Activated T-helper 17 cell treated with anti-CD3 and anti-CD28 coated beads, Interleukin-2, amount 50 U/mL, for 72 hours (primary cell): ENCODE data around the gene CALML3. TPM values are rescaled to one million over a fixed set of nuclear protein-coding genes. Genes with fewer than 3 reads are reported as not detected.

Source experiments
- ATAC-seq: fragments of 150-1000 bp; cut with Tn5 transposase; replicated peaks from 2 replicates; pipeline ENCODE4 v1.10.0; 2021; ENCODE audit warnings: mild to moderate bottlenecking, moderate library complexity
- H3K27ac Mint-ChIP-seq: one replicate; pipeline ENCODE4 v1.8.0; 2022; ENCODE audit warnings: mixed read lengths
- H3K27me3 Mint-ChIP-seq: one replicate; pipeline ENCODE4 v1.8.0; 2022; ENCODE audit warnings: mixed read lengths
- H3K36me3 Mint-ChIP-seq: one replicate; pipeline ENCODE4 v1.8.0; 2022; ENCODE audit warnings: low read depth, mild to moderate bottlenecking, mixed read lengths
- H3K4me1 Mint-ChIP-seq: one replicate; pipeline ENCODE4 v1.8.0; 2022; ENCODE audit warnings: mixed read lengths
- H3K4me3 Mint-ChIP-seq: one replicate; pipeline ENCODE4 v1.8.0; 2022; ENCODE audit warnings: mild to moderate bottlenecking, mixed read lengths
- H3K9me3 Mint-ChIP-seq: one replicate; pipeline ENCODE4 v1.8.0; 2022; ENCODE audit warnings: mixed read lengths
- total RNA-seq, 2 donors: library from RNA; stranded (reverse); gene quantifications; one replicate each; pipeline ENCODE4 v1.2.3, GENCODE V29; 2022

The CALML3 gene
- total RNA-seq, 2 donors from 2014 or later = not detected

DNA sequence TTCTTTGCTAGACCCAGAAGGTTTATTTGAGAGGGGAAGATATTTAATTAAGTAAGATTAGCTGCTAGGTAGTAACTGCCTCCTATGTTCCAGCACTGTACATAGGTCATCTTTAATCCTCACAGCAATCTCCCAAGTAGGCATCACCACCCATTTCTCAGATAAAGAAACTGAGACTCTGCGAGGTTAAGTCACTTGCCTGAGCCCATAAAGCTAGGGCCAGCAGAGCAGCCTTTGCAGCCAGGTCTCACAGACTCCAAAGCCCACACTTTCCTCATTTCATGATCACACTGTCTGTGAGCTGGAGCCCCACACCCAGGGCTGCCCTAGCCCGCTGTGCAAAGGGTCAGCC, 20.6 kb downstream of the CALML3 start:
- peaks cover 4% of the 10 kb centered on the region for H3K9me3 Mint-ChIP-seq
- no peak for ATAC-seq
- no peaks in the 10 kb centered on the region for H3K27me3 Mint-ChIP-seq
- no peak overlapping the region for H3K4me3 Mint-ChIP-seq
- no peaks in the 10 kb centered on the region for H3K4me1 Mint-ChIP-seq
- no peaks in the 10 kb centered on the region for H3K36me3 Mint-ChIP-seq
- H3K27ac Mint-ChIP-seq = no peak overlapping the region

GRCh38 chr10:5545778-5546710, 21.3 kb downstream of the CALML3 start:
- Mint-ChIP-seq H3K4me1 (no peaks in the 10 kb centered on the region), H3K4me3 (no peak overlapping the region), H3K27me3 (no peaks in the 10 kb centered on the region), H3K36me3 (no peaks in the 10 kb centered on the region), H3K27ac (no peak overlapping the region), H3K9me3 (peaks cover 4% of the 10 kb centered on the region)
- no peak for ATAC-seq

DNA sequence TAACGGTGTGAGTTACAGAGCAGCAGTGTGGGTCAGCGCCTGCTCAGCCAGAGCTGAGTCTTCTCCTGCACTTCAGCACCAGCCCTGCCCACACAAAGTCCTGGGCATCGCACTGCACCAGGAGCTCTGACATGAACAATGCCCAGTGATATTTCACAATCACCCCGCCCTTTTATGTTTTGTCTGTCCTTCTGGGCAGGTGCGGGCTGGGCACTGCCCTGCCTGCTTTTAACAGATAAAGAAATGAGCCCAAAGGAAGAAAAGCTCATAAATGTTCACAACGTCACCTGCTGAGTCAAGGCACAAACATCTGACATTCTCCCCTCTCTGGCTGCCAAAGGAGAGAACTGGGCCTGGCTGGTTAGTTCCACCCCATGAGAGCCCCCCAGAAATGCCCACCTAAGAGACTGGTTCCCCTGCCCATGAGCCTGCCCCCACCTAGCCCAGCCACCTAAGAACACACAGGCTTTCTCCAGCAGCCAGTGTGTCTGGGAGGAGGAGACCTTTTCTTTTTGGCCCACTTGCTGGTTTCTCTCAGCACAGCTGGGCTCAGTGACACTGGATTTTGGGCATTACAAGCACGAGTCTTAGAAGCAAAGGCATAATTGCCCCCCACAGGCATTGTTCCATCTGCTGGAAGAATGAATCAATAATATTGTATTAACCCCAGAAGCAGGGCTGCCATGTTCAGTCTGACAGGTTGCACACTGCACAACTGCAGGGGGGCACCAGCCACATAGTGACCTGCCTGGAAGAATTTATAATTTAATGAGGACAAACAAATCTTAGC, 22.3 kb downstream of the CALML3 start:
- Mint-ChIP-seq H3K4me3 (no peak overlapping the region), H3K27ac (no peak overlapping the region), H3K4me1 (peaks cover 6% of the 10 kb centered on the region), H3K9me3 (peaks cover under 1% of the 10 kb centered on the region), H3K36me3 (no peaks in the 10 kb centered on the region), H3K27me3 (no peaks in the 10 kb centered on the region)
- no peak for ATAC-seq

- Mint-ChIP-seq H3K4me3 (no peak overlapping the region), H3K9me3 (no peaks in the 10 kb centered on the region), H3K36me3 (no peaks in the 10 kb centered on the region), H3K27ac (no peak overlapping the region), H3K4me1 (peaks cover 11% of the 10 kb centered on the region), H3K27me3 (no peaks in the 10 kb centered on the region)
- ATAC-seq = no peak
Observed at GRCh38 chr10:5547681-5547930, 22.8 kb downstream of the CALML3 start.

DNA sequence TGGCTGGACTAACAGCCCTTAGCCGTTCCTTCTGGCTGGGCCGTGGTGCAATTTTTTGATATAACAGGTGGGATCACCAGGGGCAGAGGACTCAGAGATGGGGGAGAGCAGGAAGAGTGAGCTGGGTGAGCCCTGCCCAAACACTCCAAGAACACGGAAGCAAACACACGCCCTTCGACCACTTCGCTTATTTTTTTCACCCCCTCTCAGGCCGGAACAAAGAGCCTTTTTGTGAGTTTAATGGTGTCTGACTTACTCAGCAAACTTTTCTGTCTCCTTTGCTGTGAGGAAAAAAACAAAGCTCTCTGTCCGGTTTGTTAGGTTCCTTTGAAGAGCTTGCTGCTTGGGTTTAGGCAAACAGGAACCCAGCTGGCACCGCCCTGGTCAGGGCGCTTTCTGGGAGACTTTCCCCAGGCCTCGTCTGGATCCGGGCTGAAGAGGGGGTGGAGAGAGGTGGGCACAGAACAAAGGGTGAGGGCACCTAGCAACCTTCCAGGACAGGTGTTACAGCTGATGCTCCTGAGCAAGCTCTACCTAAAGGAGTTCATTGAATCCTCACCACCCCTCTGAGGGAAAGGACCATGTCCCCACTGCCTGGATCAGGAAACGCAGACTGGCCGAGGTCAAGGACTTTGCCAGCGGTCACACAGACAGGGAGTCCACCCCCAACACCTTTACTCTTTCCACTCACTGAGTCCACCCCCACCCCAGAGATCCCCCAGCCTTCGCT, 23.3 kb downstream of the CALML3 start:
- Mint-ChIP-seq H3K36me3 (no peaks in the 10 kb centered on the region), H3K9me3 (no peaks in the 10 kb centered on the region), H3K27ac (no peak overlapping the region), H3K4me3 (no peak overlapping the region), H3K4me1 (peaks cover 16% of the 10 kb centered on the region), H3K27me3 (no peaks in the 10 kb centered on the region)
- ATAC-seq = no peak

DNA sequence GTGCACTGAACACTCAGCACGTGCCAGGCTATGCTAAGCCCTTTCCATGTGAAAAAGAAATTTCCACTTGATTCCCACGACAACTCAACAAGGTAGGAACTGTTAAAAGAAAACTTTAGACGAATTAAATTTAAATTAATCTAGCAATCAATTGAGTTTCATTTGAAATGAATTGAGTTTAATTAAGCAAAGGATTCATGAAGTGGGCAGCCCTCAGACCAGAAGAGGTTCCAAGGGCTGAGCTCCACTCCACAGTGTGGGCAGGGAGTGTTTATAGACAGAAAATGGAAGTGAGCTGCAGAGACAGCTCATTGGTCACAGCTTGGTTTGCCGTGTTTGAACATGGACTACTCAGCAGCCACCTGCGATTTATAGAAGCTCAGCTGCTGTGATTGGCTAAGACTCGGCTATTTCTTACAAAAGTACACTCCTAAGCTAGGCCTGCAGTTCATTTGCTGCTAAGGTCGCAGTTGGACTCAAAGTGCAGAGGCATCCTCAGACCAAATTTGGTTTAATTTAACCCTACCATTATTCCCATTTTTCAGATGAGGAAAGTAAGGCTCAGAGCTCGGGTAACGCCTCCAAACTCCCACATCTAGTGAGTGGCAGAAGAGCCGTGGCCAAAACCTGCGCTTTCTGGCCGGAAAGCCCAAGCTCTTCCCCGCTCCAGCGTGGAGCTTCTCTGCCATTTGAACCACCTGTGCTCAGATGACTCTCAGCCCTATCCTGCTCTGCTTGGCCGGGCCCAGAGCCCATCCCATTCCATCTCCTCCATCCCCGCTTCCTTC, 24.9 kb downstream of the CALML3 start:
- peaks cover 2% of the 10 kb centered on the region for H3K27me3 Mint-ChIP-seq
- no peaks in the 10 kb centered on the region for H3K36me3 Mint-ChIP-seq
- no peak overlapping the region for H3K4me3 Mint-ChIP-seq
- no peaks in the 10 kb centered on the region for H3K9me3 Mint-ChIP-seq
- H3K4me1 Mint-ChIP-seq = peaks cover 19% of the 10 kb centered on the region
- no peak for ATAC-seq
- H3K27ac Mint-ChIP-seq = no peak overlapping the region

- no peak for ATAC-seq
- H3K27ac Mint-ChIP-seq = no peak overlapping the region
- peaks cover 4% of the 10 kb centered on the region for H3K27me3 Mint-ChIP-seq
- no peaks in the 10 kb centered on the region for H3K36me3 Mint-ChIP-seq
- H3K4me3 Mint-ChIP-seq = no peak overlapping the region
- H3K4me1 Mint-ChIP-seq = peaks cover 19% of the 10 kb centered on the region
- no peaks in the 10 kb centered on the region for H3K9me3 Mint-ChIP-seq
Observed at GRCh38 chr10:5550250-5550545, 25.4 kb downstream of the CALML3 start.

- Mint-ChIP-seq H3K4me1 (peaks cover 19% of the 10 kb centered on the region), H3K27ac (no peak overlapping the region), H3K9me3 (no peaks in the 10 kb centered on the region)
Observed at GRCh38 chr10:5550621-5551530, 26.1 kb downstream of the CALML3 start.

DNA sequence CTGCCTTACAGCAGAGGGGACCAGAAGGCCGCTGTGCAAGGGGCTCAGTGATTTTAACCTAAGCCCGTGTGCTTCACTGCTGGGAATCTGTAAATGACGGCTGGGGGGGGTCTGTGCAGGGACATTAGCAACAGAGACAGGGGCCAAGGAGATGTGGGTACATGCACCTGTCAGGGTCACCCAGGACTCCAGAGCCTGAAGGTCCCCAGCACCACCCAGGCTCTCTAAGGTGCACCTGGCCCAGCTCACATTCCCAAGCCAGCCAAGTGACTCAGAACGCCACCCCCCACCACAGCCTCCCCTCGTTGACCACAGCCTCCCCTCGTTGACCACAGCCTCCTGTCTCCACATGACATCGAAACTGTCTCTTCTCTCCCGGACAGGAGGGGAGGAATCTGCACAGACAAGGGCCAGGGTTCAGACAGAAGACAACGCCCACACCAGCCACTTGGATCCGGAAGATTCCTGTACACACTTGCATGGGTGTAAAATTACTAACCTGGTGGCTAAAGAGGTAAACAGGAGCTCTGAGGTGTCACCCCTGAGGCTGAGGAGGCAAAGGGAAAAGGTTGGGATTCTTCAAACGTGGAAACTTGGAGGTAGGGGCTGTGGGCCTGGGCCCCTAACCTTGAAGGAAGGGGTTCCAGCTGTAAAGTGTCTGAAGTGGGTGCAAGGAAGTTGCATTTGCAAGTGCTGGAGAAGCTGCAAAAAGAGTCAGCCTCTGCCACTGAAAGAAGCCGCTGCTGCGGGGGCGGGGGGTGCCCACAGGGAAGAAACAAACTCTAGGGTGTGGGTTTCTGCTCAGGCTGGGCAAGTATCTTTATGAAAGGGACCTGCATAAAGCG, 27.0 kb downstream of the CALML3 start:
- Mint-ChIP-seq H3K27me3 (peaks cover 4% of the 10 kb centered on the region), H3K9me3 (no peaks in the 10 kb centered on the region), H3K36me3 (no peaks in the 10 kb centered on the region), H3K27ac (peak overlapping the region; percentile 77), H3K4me1 (peaks cover 19% of the 10 kb centered on the region), H3K4me3 (peak overlapping the region; percentile 52)
- peak; percentile 66 for ATAC-seq

More at GRCh38 chr10:5550621-5551530, 26.1 kb downstream of the CALML3 start:
- no peak for ATAC-seq
- Mint-ChIP-seq H3K4me3 (no peak overlapping the region), H3K36me3 (no peaks in the 10 kb centered on the region), H3K27me3 (peaks cover 4% of the 10 kb centered on the region)

DNA sequence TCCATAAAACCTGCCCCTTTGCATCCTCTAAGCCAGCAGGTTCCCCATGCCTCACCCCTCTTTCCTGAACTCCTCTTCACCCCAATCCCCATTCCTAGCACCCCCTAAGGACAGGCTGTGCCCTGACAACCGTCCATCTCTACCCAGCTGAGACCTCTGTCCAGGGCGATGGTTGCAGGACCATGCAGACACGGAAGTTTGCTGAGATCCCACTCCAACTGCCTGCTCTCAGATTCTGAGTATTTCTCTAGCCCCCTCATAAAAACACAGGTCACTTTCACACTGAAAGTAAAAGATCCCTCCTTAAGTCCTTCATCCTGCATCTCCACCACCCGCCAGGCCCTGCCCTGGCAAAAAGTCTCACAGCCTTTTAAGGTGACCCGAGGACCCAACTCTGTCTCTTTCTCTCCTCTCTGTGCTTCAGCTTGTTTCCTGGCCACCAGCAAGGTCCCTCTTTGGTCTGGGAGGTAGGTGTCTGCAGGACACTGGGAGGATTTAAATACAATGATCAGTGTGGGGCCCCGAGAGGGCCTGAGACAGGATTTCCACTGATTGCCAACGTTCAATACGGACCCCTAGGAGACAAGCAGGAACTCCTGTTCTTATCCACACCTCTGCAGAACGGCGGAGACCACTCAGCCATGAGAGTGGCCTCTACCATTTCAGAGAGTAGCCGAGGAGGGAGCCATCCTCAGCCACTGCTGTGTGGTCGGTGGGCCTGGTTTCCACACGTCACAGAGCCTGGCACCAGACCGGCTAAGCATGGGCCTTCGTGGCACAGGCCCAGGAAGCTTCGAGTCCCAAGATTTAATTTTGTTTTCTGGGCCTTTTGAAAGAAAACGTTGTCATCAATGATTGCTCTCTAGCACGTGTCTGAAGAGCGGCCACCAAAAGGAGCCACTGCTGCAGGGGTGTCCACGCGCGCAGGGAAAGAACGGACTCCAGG, 27.9 kb downstream of the CALML3 start:
- H3K27ac Mint-ChIP-seq = peak overlapping the region; percentile 77
- H3K4me3 Mint-ChIP-seq = peak overlapping the region; percentile 52
- no peak for ATAC-seq
- no peaks in the 10 kb centered on the region for H3K36me3 Mint-ChIP-seq
- H3K4me1 Mint-ChIP-seq = peaks cover 19% of the 10 kb centered on the region
- H3K27me3 Mint-ChIP-seq = peaks cover 4% of the 10 kb centered on the region
- H3K9me3 Mint-ChIP-seq = no peaks in the 10 kb centered on the region

DNA sequence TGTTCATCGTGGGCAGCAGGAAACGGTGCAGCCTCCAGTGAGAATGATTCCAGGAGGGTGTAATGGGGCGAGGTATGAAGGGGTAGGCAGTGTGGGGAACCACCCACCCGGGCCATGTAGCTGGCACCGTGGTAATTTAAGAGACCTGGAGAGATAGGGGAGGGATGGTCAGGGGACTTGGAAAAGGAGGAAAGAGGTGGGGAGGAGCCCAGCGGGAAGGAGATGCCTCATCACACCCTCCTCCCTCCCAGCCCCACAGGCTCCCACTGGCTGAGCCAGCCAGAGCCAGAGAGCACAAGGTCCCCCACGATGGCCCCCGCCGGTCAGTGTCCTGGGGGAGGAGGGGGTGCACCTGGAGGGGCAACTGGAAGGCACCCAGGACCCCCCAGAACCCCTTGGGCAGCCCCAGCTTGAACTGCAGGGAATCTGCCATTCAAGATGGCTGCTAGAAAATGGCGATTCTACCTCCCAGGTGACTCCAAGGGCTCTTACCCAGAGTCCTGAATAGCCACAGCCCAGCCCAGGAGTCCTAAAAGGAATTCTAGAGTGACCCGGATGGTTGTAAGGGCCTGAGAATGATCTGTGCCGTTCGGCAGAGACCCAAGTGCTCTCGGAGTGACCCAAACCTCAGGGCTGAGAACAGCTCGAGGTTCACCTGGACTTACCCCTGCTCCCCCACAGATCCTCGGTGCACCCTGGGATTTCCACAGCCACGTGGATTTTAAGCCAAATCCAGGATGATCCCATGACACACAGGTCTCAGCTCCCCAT, 28.8 kb downstream of the CALML3 start:
- Mint-ChIP-seq H3K4me1 (peaks cover 19% of the 10 kb centered on the region), H3K36me3 (no peaks in the 10 kb centered on the region), H3K4me3 (peak overlapping the region; percentile 52), H3K27ac (no peak overlapping the region), H3K9me3 (no peaks in the 10 kb centered on the region), H3K27me3 (peaks cover 4% of the 10 kb centered on the region)
- ATAC-seq = no peak
